HG03521 (cell line): ENCODE data around the gene SLC44A5.
"Not testable (repeated sequence)": the region's sequence is repeated elsewhere in the genome, so short reads cannot be mapped to it uniquely, and the experiment has no call there.

Source experiments
- ATAC-seq: cut with Tn5 transposase; IDR thresholded peaks from one replicate; pipeline ENCODE4 v1.9.1; 2021; ENCODE audit warnings: mild to moderate bottlenecking, moderate library complexity; ENCODE audit not compliant: unreplicated experiment

The SLC44A5 gene

DNA sequence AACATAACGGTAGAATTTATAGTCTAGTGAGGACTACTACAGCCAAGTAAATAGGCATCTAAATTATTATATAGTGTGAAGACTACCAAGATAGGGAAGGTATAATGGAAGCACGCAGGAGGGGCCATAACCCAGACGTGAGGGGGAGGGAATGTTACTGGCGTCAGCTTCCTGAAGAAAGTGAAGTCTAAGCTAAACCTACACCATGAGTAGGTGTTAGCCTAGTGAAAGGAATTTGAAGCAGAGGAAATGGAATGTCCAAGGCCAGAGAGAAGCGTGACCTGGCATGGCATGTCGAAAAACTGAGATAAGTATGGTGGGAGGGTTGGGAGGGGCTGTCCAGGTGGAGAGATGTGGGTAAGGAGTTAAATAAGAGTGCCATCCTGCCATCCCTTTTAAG, 140.5 kb downstream of the SLC44A5 start:
- ATAC-seq: no peak

- no peak for ATAC-seq
Measured at GRCh38 chr1:75469586-75470173, 141.2 kb downstream of the SLC44A5 start.

DNA sequence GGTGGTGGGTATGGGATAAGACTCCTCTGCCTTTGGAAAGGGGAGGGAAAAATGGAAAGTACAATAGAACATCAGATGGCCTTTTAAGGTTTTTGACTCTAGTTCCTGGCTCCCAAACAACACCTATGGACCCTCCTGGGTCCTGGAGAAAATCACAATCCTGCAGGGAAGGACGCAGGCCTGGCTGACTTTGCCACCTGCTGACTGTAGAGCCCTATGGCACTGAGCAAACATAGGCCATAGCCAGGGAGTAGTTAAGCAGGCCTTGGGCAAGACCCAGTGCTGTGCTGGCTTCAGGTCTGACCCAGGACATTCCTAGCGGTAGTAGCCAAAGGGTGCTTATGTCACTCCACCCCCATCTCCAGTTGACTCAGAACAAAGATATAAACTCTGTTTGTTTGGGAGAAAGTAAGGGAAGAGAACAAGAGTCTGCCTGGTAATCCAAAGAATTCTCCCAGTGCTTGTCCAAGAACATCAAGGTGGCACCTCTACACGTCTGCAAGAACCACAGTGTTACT, 149.0 kb downstream of the SLC44A5 start:
- ATAC-seq: no peak

- ATAC-seq: no peak
Measured at GRCh38 chr1:75449998-75450397, 160.9 kb downstream of the SLC44A5 start.

GRCh38 chr1:75444220-75444619, 166.7 kb downstream of the SLC44A5 start:
- no peak for ATAC-seq

GRCh38 chr1:75440274-75440673, 170.6 kb downstream of the SLC44A5 start:
- no peak for ATAC-seq

DNA sequence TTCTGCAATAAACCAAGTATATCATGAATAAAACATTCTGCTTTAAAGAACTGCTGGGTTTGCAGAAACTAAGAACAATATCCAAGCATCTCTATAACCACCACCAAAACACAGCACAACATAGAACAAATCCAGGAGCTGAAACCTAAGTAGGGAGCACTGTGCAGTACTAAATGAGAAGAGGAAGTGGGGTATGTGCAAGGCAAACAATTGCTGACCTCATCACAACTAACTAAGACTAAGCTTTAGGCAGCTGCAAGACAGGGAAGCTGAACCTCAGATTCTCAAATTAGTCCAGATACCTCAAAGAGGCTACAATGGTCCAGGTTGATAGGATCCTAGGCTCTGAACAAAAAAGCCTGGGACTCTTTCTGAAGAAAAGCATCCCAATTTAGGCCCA, 172.6 kb downstream of the SLC44A5 start:
- ATAC-seq: no peak

DNA sequence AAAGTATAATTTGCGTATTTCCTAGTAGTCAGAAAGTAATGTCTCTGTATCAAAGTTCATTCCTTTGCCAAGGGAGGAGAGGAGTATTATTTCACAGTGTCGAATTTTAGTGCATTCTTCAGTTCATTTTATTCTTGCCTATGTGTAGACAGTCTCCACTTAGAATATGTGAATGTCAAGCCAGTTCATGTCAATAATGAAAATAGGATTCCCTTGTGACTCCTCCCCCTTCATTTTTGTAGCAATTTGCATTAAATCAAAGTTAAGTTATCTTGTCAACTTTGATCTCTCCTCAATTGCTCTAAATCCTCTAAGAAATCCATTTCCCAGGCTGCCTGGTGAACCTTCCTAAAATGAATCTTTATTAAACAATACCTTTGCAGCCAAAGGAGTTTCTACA, 179.1 kb downstream of the SLC44A5 start:
- ATAC-seq: no peak

- ATAC-seq: no peak
Measured at GRCh38 chr1:75430526-75430925, 180.4 kb downstream of the SLC44A5 start.

GRCh38 chr1:75426688-75427087, 184.2 kb downstream of the SLC44A5 start:
- ATAC-seq: no peak

DNA sequence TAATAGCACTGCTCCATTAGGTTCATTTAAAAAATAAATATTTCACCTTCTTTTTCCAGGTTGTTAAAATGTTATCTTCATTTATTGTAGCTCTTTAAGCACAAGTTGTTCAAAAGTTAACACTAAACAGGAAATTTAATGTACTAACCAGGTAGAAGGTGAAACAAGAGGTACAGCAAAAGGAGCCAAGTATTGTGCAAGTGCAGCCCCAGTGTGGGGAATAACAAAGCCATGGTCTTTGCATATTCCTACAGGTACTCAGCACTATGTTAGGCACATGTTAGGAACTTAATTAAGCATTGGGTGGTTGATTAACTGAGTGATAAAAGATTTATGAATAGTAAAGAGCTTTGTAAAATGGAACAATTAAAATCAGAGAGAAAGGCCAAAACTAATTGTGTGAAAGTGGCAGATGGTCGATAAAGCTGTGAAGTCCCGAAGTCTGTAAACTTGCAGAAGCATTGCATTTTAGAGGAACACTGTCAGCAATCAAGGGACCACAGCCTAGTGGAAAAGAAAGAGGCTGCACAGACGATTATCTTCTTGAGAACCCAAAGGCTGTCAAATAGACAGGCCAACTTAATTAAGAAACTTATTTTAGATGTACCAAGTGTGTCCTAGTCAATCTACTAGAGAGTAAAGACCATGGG, 185.8 kb downstream of the SLC44A5 start:
- ATAC-seq: no peak

- ATAC-seq: no peak
Measured at GRCh38 chr1:75423616-75424015, 187.3 kb downstream of the SLC44A5 start.

DNA sequence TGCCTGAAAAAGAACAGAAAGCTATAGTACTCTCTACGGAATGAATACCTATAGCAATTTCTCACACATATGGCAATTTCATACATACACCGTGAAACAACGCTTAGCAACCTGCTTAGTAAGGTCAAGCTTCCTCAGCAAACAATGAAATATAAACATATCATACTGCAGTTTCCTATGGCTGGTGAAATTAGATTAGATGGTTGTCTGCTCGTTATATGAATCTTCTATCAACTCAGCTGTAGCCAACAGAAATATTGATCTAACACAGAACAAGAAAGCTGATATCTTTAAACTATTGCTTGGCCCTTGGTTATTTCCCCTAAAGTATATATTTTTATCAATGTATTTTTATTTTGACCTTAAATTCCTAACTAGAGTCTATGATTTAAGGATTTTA, 187.8 kb downstream of the SLC44A5 start:
- no peak for ATAC-seq

DNA sequence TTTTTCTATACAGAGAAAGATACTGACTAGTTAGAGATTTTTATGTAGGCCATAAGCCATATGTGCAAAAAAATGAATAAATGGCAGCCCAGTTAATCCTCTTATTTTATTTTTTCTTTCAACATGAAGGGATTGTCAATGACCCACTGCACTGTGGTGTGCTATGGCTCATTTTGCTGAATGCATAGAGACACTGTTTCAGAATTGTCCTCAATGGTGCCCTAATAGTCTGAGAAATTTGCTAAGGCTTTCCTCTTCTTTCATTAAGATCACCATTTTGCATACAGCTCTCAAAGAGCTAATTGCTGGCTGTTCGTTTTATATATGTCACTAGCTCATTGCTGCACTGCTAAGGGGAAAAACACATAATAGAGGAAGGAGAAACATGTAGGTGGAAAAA, 189.5 kb downstream of the SLC44A5 start:
- ATAC-seq: no peak

DNA sequence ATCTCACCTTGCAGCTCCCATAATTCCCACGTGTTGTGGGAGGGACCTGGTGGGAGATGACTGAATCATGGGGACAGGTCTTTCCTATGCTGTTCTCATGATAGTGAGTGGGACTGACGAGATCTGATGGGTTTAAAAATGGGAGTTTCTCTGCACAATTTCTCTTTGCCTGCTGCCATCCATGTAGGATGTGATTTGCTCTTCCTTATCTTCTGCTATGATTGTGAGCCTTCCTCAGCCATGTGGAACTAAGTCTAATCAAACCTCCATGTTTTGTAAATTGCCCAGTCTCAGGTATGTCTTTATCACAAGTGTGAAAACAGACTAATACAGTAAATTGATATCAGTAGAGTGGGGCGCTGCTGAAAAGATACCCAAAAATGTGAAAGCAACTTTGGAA, 195.7 kb downstream of the SLC44A5 start:
- ATAC-seq: no peak

- no peak for ATAC-seq
Measured at GRCh38 chr1:75412616-75413015, 198.3 kb downstream of the SLC44A5 start.

GRCh38 chr1:75404681-75405080, 206.2 kb downstream of the SLC44A5 start:
- ATAC-seq: not testable (repeated sequence)

DNA sequence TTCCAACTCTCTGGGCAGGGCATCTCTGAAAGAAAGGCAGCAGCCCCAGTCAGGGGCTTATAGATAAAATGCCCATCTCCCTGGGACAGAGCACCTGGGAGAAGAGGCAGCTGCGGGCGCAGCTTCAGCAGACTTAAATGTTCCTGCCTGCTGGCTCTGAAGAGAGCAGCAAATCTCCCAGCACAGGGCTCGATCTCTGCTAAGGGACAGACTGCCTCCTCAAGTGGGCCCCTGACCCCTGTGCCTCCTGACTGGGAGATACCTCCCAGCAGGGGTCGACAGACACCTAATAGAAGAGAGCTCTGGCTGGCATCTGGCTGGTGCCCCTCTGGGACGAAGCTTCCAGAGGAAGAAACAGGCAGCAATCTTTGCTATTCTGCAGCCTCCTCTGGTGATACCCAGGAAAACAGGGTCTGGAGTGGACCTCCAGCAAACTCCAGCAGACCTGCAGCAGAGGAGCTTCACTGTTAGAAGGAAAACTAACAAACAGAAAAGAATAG, 207.7 kb downstream of the SLC44A5 start:
- not testable (repeated sequence) for ATAC-seq

DNA sequence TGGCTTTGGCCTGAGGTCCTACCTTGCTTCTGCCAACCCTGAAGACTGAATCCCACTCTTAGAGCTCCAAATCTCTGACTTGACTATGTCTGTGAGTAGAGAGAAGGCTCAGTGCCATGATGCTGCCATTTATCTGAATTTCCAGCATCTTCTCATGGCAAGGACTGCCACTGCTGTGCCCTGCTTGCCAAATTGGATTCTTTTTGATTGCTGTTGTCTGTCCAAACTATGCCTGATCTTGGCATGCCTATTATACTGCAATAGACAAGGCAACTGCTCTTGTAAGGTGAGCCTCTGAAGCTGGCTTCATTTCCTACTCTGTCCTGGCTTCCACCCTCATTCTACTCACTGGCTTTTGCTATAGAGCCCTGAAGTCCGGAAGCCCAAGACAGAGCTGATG, 210.2 kb downstream of the SLC44A5 start:
- ATAC-seq: no peak

DNA sequence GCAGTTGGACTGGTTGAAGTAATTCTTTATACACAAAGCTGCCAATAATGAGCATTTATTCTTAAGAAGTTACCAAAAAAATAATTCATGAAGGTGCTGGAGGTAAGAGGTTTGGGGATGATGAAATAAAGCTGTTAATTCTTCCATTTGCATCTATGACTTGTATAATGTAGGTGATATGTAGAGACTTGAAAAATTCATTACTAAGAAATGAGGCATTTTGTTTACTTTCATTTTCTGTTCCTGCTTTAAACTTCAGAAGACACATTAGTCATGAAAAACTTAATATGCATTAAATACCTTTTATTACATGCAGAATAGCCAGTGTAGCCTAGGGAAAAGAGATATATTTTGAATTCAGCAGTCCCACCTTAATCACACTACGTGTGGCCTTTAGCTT, 214.2 kb downstream of the SLC44A5 start:
- ATAC-seq: no peak

DNA sequence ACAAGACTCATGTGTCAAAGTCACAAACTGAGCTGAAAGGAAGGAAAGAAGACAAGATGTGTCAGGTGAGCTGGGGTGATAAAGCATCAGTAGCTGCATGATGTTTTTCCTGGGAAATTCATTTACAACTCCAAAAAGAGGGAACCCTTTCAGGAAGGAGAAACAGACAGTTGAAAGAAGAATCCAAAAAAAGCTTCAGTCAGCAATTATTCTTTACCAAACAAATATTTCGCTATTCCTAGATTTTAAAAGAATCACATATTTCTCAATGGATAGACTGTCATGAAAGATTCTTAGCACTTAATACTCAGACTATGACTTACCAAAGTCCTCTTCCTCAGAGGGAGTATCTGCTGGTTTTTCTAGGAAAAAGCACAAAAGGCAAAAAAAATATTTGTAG, 214.7 kb downstream of the SLC44A5 start:
- ATAC-seq: no peak

DNA sequence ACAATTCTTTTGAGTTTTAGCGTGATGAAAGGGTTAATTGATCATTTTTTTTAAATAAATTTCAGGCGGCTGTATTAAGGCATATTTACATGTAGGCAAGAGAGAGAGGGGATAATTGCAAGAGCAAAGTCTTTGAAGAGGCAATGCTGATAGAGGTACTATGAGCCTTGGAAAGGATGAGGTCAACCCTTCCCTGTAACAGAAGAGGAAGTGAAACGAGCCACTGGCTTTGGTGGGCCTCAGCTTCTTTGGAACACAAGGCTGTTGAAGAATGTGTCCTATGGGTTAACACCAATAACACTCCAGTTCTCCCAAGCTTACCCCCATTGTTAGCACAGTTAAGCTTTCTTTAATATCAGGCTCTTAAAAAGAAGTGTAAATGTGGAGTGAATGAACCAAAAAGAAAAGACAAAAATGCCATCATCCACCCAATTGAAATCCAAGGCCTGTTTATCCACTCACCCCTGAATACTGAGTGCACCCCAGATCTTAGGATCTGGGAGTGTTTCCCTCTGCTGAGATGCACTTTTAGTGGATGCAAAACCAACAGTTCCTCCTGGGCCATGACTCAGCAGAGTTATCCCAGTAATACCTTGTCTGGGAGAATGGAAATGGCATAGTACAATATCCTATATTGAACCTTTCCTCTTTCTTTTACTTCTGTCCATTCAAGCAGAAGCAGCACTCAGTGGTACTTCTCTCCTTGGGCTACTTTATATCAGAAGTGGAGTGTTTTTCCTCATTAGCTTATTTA, 216.4 kb downstream of the SLC44A5 start:
- ATAC-seq: no peak
